ENCODE measurements around the gene RNASE7.
"Not testable (repeated sequence)": the region's sequence is repeated elsewhere in the genome, so short reads cannot be mapped to it uniquely, and the experiment has no call there.

RNASE7 gene

GRCh38 chr14:21023817-21024584, 18.2 kb upstream of the RNASE7 start:
- DNase-seq = no peak

- peak; percentile 53 for DNase-seq
Observed at GRCh38 chr14:21024585-21025370, 17.4 kb upstream of the RNASE7 start, which contains the start of gene NDRG2. TSS of gene NDRG2 (minus strand) at chr14:21025061. CDS start at chr14:21023315, 1,746 bp downstream.

GRCh38 chr14:21025371-21026273, 16.5 kb upstream of the RNASE7 start:
- DNase-seq = no peak

- no peak for DNase-seq
Observed at GRCh38 chr14:21026274-21026987, 15.7 kb upstream of the RNASE7 start.

- no peak for DNase-seq
Observed at GRCh38 chr14:21026988-21027315, 15.2 kb upstream of the RNASE7 start.

GRCh38 chr14:21029917-21030316, 12.2 kb upstream of the RNASE7 start, which contains the start of gene TPPP2:
TSS of gene TPPP2 (plus strand) at chr14:21030217. CDS start at chr14:21030582, 365 bp downstream.
- no peak for DNase-seq

- no peak for DNase-seq
Observed at GRCh38 chr14:21030531-21030930, 11.6 kb upstream of the RNASE7 start.

- DNase-seq = no peak
Observed at GRCh38 chr14:21032326-21033132, 9.6 kb upstream of the RNASE7 start.

GRCh38 chr14:21033133-21033698, 8.9 kb upstream of the RNASE7 start:
- DNase-seq = no peak

- DNase-seq = no peak
Observed at GRCh38 chr14:21034707-21035106, 7.5 kb upstream of the RNASE7 start, which contains the start of gene RNASE13. TSS of gene RNASE13 (minus strand) at chr14:21034807. CDS start at chr14:21034288, 519 bp downstream.

GRCh38 chr14:21036751-21037150, 5.4 kb upstream of the RNASE7 start:
- no peak for DNase-seq

GRCh38 chr14:21037156-21037555, 5.0 kb upstream of the RNASE7 start:
- no peak for DNase-seq

- peak; percentile 16 for DNase-seq
Observed at GRCh38 chr14:21038441-21039422, 3.4 kb upstream of the RNASE7 start.

GRCh38 chr14:21039585-21040369, 2.4 kb upstream of the RNASE7 start:
- DNase-seq = peak; percentile 71

GRCh38 chr14:21040370-21040925, 1.7 kb upstream of the RNASE7 start:
- DNase-seq = no peak

GRCh38 chr14:21040941-21041340, 1.2 kb upstream of the RNASE7 start:
- DNase-seq = not testable (repeated sequence)

- DNase-seq = no peak
Observed at GRCh38 chr14:21042918-21043317, 756 bp downstream of the RNASE7 start.

GRCh38 chr14:21043387-21043973, 1.3 kb downstream of the RNASE7 start:
- no peak for DNase-seq

All from NCI-H2227 treated with DMSO at 0.1 percent for 48 hours (cell line).